ENCODE data around the gene PRKCE. TPM values are rescaled to one million over a fixed set of nuclear protein-coding genes. Genes with fewer than 3 reads are reported as not detected.

PRKCE gene
- total and polyA plus RNA-seq, 4 donors, result 2.5 to 38.6 (median 5.8) TPM

- no peak overlapping the region for H3K27ac ChIP-seq (ENCODE audit: low read depth in 1 of 2, low read length in 2 of 2)
- peak; percentile 43 to 47 for TF ChIP-seq HNF4A (conservative IDR thresholded peaks at IDR 0.05)
- no peak for TF ChIP-seq TAF1 (conservative IDR thresholded peaks at IDR 0.05)
- H3K27me3 ChIP-seq (ENCODE audit: control insufficient read depth in 4 of 4, insufficient read depth in 4 of 4, low read length in 3 of 4), result no peaks in the 10 kb centered on the region
- no peaks in the 10 kb centered on the region for H3K9me3 ChIP-seq (ENCODE audit: control insufficient read depth in 4 of 4, low read length in 3 of 4)
- WGBS, result 55% methylated on average over 1 of the region's 1 CpG
- H3K4me1 ChIP-seq (ENCODE audit: control insufficient read depth in 4 of 4, insufficient read depth in 4 of 4, low read length in 3 of 4), result peaks cover 0 to 5% (median 3%) of the 10 kb centered on the region in 4 donors
- H3K9ac ChIP-seq (ENCODE audit: low read depth in 1 of 2, low read length in 2 of 2), result no peak overlapping the region
- DNase-seq (ENCODE audit: low spot score), result no peak
- H3K36me3 ChIP-seq (ENCODE audit: control insufficient read depth in 4 of 4, insufficient read depth in 3 of 4, low read depth in 1 of 4, low read length in 3 of 4), result no peaks in the 10 kb centered on the region
- no peak overlapping the region for H3K4me3 ChIP-seq (ENCODE audit: low read depth in 1 of 3, low read length in 3 of 3)
These were observed 69.7 kb downstream of the PRKCE start for GRCh38 chr2:45721150-45721549.

GRCh38 chr2:45722477-45722876 is 71.0 kb downstream of the PRKCE start:
- 93% methylated on average over 5 of the region's 5 CpGs for WGBS
- Histone ChIP-seq H3K27me3 (ENCODE audit: control insufficient read depth in 4 of 4, insufficient read depth in 4 of 4, low read length in 3 of 4) (no peaks in the 10 kb centered on the region), H3K9ac (ENCODE audit: low read depth in 1 of 2, low read length in 2 of 2) (no peak overlapping the region), H3K27ac (ENCODE audit: low read depth in 1 of 2, low read length in 2 of 2) (no peak overlapping the region), H3K4me1 (ENCODE audit: control insufficient read depth in 4 of 4, insufficient read depth in 4 of 4, low read length in 3 of 4) (peaks cover 0 to 5% (median 3%) of the 10 kb centered on the region in 4 donors), H3K9me3 (ENCODE audit: control insufficient read depth in 4 of 4, low read length in 3 of 4) (no peaks in the 10 kb centered on the region), H3K36me3 (ENCODE audit: control insufficient read depth in 4 of 4, insufficient read depth in 3 of 4, low read depth in 1 of 4, low read length in 3 of 4) (no peaks in the 10 kb centered on the region), H3K4me3 (ENCODE audit: low read depth in 1 of 3, low read length in 3 of 3) (no peak overlapping the region)
- DNase-seq (ENCODE audit: low spot score), result no peak
- TF ChIP-seq ZBTB33 (IDR thresholded peaks at IDR 0.05), result no peak
- no peak for TF ChIP-seq GABPA (IDR thresholded peaks at IDR 0.05 in 1 of 2, conservative IDR thresholded peaks at IDR 0.05 in 1 of 2)
- TF ChIP-seq HNF4A (conservative IDR thresholded peaks at IDR 0.05), result no peak
- no peak for TF ChIP-seq JUND (IDR thresholded peaks at IDR 0.05)
- no peak for TF ChIP-seq RAD21 (IDR thresholded peaks at IDR 0.05)
- TF ChIP-seq FOXA2 (IDR thresholded peaks at IDR 0.05), result no peak
- no peak for TF ChIP-seq MAX (IDR thresholded peaks at IDR 0.05)
- no peak for TF ChIP-seq RXRA (IDR thresholded peaks at IDR 0.05)
- no peak for TF ChIP-seq FOXA1 (IDR thresholded peaks at IDR 0.05)
- TF ChIP-seq EGR1 (IDR thresholded peaks at IDR 0.05; ENCODE audit: low read depth in 2 of 2), result no peak
- no peak for TF ChIP-seq ATF3 (IDR thresholded peaks at IDR 0.05)
- no peak for TF ChIP-seq HNF4G (IDR thresholded peaks at IDR 0.05)
- TF ChIP-seq REST (IDR thresholded peaks at IDR 0.05), result no peak
- TF ChIP-seq YY1 (IDR thresholded peaks at IDR 0.05), result no peak
- no peak for TF ChIP-seq TAF1 (conservative IDR thresholded peaks at IDR 0.05)
- TF ChIP-seq NR2F2 (IDR thresholded peaks at IDR 0.05), result no peak
- no peak for TF ChIP-seq SP1 (IDR thresholded peaks at IDR 0.05)
- TF ChIP-seq CTCF (IDR thresholded peaks at IDR 0.05; ENCODE audit: low read depth, low read length, missing input control), result no peak

All from liver (tissue), 9 donors.